Upper lobe of left lung (tissue), 4 donors: ENCODE measurements around the gene DEFB123.

Source experiments
- EP300 ChIP-seq, 4 donors: sonication (generic); formaldehyde crosslinking; IDR thresholded peaks; one replicate each; pipeline ENCODE4 v1.5.1; 2017; ENCODE audit warnings: antibody characterized with exemption in 4 of 4, control low read depth in 2 of 4
- POLR2A ChIP-seq, 4 donors: fragments of 450-650 bp; IDR thresholded peaks; one replicate each; pipeline ENCODE4 v1.5.1; 2016 to 2017; ENCODE audit warnings: antibody characterized with exemption in 4 of 4, mild to moderate bottlenecking in 2 of 4
- POLR2AphosphoS5 ChIP-seq, 2 donors: sonication (generic); formaldehyde crosslinking; IDR thresholded peaks; one replicate each; pipeline ENCODE4 v1.5.1; 2017; ENCODE audit warnings: antibody characterized with exemption in 2 of 2
- TF ChIP-seq, protein P1 (sequence below), 6 experiments: fragments of 450-650 bp in 4 of 6; fragments of 200-600 bp in 2 of 6; sonication (generic) in 2 of 6; IDR thresholded peaks; one replicate each; pipeline ENCODE4 v1.5.1; 2016 to 2019; ENCODE audit warnings: antibody characterized with exemption in 6 of 6

DNA sequence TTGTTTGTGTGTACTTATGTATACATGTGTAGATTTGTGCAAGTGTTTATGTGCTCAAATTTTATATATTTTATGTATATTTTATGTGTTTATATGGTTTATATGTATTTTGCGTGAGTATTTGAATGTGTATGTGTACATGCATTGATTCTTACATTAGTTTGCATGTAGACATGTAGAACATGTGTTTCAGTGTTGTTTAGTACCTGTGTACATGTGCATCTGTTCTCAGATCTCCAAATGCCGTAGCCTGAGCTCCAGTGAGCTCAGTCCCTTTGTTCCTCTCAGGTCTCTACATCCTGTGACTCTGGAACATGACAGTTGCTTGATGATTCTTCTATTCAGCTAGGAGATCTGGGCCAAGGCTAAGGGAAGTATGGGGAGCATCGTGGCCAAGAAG is 45.5 kb upstream of the DEFB123 start:
- no peak for TF ChIP-seq POLR2A (IDR thresholded peaks at IDR 0.05)
- TF ChIP-seq, protein P1, sequence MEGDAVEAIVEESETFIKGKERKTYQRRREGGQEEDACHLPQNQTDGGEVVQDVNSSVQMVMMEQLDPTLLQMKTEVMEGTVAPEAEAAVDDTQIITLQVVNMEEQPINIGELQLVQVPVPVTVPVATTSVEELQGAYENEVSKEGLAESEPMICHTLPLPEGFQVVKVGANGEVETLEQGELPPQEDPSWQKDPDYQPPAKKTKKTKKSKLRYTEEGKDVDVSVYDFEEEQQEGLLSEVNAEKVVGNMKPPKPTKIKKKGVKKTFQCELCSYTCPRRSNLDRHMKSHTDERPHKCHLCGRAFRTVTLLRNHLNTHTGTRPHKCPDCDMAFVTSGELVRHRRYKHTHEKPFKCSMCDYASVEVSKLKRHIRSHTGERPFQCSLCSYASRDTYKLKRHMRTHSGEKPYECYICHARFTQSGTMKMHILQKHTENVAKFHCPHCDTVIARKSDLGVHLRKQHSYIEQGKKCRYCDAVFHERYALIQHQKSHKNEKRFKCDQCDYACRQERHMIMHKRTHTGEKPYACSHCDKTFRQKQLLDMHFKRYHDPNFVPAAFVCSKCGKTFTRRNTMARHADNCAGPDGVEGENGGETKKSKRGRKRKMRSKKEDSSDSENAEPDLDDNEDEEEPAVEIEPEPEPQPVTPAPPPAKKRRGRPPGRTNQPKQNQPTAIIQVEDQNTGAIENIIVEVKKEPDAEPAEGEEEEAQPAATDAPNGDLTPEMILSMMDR (IDR thresholded peaks at IDR 0.05), result no peak
- no peak for TF ChIP-seq POLR2AphosphoS5 (IDR thresholded peaks at IDR 0.05)
- no peak for TF ChIP-seq EP300 (IDR thresholded peaks at IDR 0.05)
